GM12891 (cell line): ENCODE measurements around the gene CDH23.

ENCODE experiments used
- DNase-seq: peaks from one replicate; pipeline ENCODE4 v3.0.0; 2011; ENCODE audit warnings: low spot score; ENCODE audit not compliant: insufficient read length
- FAIRE-seq: peaks from 2 replicates; lab custom pipeline; 2011; peaks lifted over from hg19 to GRCh38; lab: Jason Lieb, UNC
- PAX5 ChIP-seq: IDR thresholded peaks from 2 replicates; pipeline ENCODE4 v1.6.1; 2011; ENCODE audit warnings: low read length, moderate library complexity, mild to moderate bottlenecking; ENCODE audit not compliant: insufficient read depth, severe bottlenecking
- POLR2A ChIP-seq: IDR thresholded peaks from 2 replicates; pipeline ENCODE4 v1.6.1; 2011; ENCODE audit warnings: low read depth, low read length, control low read depth
- POLR2AphosphoS5 ChIP-seq: IDR thresholded peaks from 2 replicates; pipeline ENCODE4 v1.6.1; 2011; ENCODE audit warnings: low read depth, low read length, control low read depth
- POU2F2 ChIP-seq: IDR thresholded peaks from 2 replicates; pipeline ENCODE4 v1.6.1; 2011; ENCODE audit warnings: low read depth, mild to moderate bottlenecking, control low read depth, low read length, moderate library complexity
- SPI1 ChIP-seq: IDR thresholded peaks from 2 replicates; pipeline ENCODE4 v1.6.1; 2011; ENCODE audit warnings: low read depth, low read length, control low read depth
- TAF1 ChIP-seq: IDR thresholded peaks from 2 replicates; pipeline ENCODE4 v1.6.1; 2011; ENCODE audit warnings: low read depth, low read length, control low read depth

Gene CDH23

DNA sequence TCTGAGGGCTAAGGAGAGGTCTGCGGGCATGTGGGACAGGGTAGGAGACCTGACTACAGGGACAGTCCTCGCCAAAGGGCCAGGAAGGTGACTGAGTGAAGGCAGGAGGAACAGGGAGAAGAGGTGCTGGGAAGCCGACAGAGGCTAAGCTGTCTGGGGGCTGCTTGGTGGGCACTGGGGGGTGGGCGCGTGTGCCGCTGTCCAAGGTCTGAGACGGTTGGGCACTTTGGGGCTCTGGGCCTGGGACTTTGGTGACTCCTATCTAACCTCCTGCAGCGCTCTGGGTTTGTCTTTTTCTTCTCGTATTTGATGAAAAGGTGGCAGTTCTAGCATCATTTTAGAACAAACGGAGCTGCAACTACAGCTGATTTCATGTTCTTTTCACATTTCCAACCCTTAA lies 181.3 kb downstream of the CDH23 start:
- DNase-seq (no peak), FAIRE-seq (no peak)

DNA sequence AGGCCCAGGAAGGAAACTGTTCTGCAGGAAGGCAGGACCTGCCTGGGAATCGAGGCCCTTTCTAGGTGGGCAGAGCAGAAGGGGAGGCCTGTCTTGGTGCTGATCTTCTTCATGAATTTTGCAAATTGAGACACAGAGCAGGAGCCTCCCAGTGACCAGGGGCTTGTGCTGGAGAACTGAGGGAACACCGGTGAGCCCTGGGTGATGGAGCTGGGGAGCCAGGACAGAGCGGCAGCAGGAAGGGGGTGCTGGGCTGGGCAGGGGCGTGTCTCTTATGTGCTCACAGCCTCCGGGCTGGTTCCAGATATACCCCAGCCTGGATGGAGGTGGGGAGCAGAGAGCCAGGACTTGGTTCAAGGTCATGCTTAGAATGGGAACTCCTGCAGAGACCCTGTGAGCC lies 182.9 kb downstream of the CDH23 start:
- DNase-seq (no peak), FAIRE-seq (no peak)
- TF ChIP-seq SPI1 (no peak), TAF1 (no peak), POLR2A (no peak)

More for the DNA sequence above, 181.3 kb downstream of the CDH23 start:
- TF ChIP-seq TAF1 (no peak), SPI1 (no peak), POLR2AphosphoS5 (no peak), PAX5 (no peak), POLR2A (no peak), POU2F2 (no peak)

GRCh38 chr10:71580415-71580814 lies 183.7 kb downstream of the CDH23 start:
- DNase-seq, result no peak
- TF ChIP-seq POU2F2 (no peak), PAX5 (no peak), POLR2AphosphoS5 (no peak), POLR2A (no peak), TAF1 (no peak), SPI1 (no peak)
- no peak for FAIRE-seq

- DNase-seq, result no peak
- no peak for FAIRE-seq
- TF ChIP-seq POLR2A (no peak), TAF1 (no peak), SPI1 (no peak), PAX5 (no peak), POLR2AphosphoS5 (no peak), POU2F2 (no peak)
These were observed 184.2 kb downstream of the CDH23 start for GRCh38 chr10:71580926-71581325.

DNA sequence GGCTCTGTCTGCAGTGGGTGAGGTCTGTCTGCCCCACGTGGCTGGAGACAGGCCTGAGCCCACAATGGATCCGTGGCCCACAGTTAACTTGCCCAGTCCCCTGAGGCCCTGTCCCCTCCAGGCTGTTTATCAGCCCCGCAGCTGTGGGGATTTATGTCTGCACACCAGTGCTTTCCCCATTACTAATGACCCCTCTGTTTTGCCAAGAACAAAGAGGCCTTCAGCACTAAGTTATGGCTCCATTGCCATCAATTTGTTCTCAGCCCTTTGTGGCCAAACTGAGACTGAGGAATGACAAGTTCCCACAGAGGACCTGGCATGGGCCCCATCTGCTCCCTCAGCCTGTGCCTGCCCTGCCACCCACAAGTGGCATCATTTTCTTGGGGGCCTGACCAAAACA lies 184.7 kb downstream of the CDH23 start:
- FAIRE-seq, result no peak
- no peak for DNase-seq
- no peak for TF ChIP-seq POLR2AphosphoS5
- TF ChIP-seq POU2F2, result no peak
- TF ChIP-seq SPI1, result no peak
- no peak for TF ChIP-seq TAF1
- TF ChIP-seq POLR2A, result no peak
- no peak for TF ChIP-seq PAX5

DNA sequence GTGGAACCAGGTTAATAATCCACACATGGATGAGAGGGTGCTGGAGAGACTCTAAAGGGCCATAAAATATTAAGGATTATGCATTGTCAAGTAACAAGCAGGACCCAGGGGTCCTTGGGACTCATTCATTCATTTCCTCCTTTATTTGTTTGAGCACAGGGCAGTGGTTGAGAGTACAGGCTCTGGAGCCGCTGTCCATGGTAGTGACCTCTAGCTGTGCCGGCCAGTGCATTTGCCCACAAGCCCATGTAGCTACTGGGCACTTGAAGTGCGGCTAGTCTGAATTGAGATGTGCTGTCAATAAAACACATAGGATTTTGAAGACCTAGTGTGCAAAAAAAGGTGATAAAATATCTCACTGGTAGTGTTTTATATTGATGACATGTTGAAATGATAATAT lies 185.3 kb downstream of the CDH23 start:
- no peak for FAIRE-seq
- DNase-seq, result no peak
- no peak for TF ChIP-seq POU2F2
- no peak for TF ChIP-seq POLR2AphosphoS5
- no peak for TF ChIP-seq POLR2A
- no peak for TF ChIP-seq TAF1
- no peak for TF ChIP-seq SPI1
- no peak for TF ChIP-seq PAX5

DNA sequence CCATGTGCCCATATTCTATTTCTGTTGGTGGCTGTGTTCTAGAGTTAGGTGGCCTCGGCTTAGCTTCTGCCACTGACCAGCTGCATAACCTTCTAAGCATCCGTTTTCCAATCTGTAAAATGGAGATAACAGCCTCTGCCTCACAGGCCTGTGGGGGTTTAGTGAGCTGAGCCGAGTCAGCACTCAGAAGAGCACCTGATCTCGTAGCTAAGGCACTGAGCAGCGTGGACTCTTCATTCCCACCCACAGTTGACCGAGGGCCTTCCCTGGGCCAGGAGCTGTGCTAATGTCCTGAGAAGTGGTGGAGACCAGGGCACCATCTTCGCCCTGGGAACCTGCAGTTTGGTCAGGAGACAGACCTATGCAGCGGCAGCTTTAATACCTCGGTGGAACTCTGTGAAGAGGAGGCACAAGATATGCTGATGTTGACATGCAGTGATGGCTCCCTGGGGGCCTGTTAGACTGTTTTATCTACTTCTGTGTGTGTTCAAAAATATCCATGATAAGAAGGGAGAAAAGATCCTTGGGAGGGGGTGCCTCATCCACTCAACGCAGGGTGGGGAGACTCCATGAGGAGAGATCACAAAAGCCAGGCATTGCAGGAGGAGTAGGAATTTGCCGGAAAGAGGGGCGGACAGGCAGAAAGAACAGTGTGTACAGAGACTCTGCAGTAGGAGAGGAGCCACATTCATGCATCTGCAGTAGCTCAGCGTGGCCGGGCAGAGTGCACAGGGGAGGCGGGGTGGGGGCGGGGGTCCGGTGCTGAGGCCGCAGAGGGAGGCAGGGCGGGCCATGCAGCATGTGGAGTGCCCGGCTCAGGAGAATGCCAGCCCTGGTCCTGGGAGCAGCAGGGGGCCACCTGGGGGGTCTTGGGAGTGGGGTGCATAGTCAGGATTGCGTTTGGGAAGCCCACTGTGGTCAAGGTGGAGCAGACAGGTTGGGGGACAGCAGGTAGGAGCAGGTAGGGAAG lies 186.1 kb downstream of the CDH23 start:
- DNase-seq (no peak), FAIRE-seq (no peak)
- no peak for TF ChIP-seq SPI1
- no peak for TF ChIP-seq TAF1
- no peak for TF ChIP-seq POLR2A
- TF ChIP-seq PAX5, result no peak
- no peak for TF ChIP-seq POU2F2
- TF ChIP-seq POLR2AphosphoS5, result no peak

DNA sequence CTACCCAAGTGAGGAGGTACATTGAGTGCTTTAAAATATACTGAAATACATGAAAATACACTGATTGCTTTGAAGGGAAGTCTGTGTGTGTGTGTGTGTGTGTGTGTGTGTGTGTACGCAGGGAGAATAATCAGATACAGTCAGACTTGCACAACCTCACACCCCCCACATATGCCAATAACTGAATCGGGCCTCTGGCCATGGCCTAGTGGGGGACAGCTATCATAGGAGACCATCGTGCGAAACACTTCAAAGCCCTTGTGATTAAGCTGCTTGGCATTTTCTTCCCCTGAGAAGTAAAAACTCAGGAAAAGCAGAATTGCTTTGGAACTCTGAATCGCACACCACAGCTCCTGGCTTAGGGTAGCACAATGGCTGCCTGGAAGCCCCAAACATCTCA lies 187.7 kb downstream of the CDH23 start:
- TF ChIP-seq POLR2AphosphoS5, result no peak
- no peak for TF ChIP-seq TAF1
- no peak for TF ChIP-seq POLR2A
- no peak for TF ChIP-seq PAX5
- no peak for TF ChIP-seq SPI1
- TF ChIP-seq POU2F2, result no peak
- DNase-seq, result no peak
- no peak for FAIRE-seq

GRCh38 chr10:71584902-71585563 lies 188.3 kb downstream of the CDH23 start:
- TF ChIP-seq PAX5 (no peak), POLR2A (no peak), TAF1 (no peak), SPI1 (no peak), POLR2AphosphoS5 (no peak), POU2F2 (no peak)
- DNase-seq, result no peak
- FAIRE-seq, result no peak
